ENCODE results near the gene TAF4.
"Not testable (repeated sequence)": the region's sequence is repeated elsewhere in the genome, so short reads cannot be mapped to it uniquely, and the experiment has no call there.

The TAF4 gene

DNA sequence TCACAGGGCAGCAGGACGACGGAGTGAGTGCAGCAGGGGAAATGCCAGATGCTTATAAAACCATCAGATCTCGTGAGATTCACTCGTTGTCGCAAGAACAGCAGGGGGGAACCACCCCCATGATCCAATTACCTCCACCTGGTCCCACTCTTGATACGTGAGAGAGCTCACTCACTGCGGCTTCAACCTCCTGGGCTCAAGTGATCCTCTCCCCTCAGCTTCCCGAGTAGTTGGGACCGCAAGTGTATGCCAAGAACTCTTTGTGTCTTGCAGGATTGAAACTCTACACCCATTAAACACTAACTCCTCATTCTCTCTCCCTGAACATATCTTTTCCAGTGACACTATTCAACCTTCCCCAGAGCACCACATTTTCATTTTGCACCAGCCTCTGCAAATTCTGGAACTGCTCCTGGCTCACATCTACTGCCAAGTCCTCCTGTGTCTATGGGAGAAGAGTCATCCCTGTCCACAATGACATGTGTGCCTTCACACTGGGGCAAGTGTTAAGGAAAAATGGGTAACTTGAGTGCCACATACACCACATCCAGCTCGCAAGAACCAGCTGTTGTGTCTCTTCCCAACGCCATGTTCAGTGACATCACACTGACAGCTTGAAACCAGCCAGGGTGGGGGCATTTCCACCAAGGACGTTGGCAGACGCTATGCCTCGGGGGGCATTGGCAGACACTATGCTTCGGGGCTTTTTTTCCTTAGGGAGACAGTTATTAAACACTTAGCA is 14.7 kb upstream of the TAF4 start:
- no peak for DNase-seq

GRCh38 chr20:62079166-62079565 is 13.5 kb upstream of the TAF4 start:
- no peak for DNase-seq

DNA sequence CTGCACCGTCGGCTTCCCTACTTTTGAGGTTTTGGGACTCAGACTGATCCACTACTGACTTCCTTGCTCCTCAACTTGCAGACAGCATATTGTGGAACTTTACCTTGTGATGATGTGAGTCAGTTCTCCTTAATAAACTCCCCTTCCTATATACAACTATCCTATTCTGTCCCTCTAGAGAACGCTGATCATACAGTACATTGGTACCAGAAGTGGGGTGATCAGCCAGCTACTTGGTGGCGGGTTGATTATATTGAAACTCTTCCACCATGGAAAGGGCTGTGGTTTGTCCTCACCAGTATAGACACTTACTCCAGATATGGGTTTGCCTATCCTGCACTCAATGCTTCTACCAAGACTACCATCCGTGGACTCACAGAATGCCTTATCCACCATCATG is 7.6 kb upstream of the TAF4 start:
- no peak for DNase-seq

DNA sequence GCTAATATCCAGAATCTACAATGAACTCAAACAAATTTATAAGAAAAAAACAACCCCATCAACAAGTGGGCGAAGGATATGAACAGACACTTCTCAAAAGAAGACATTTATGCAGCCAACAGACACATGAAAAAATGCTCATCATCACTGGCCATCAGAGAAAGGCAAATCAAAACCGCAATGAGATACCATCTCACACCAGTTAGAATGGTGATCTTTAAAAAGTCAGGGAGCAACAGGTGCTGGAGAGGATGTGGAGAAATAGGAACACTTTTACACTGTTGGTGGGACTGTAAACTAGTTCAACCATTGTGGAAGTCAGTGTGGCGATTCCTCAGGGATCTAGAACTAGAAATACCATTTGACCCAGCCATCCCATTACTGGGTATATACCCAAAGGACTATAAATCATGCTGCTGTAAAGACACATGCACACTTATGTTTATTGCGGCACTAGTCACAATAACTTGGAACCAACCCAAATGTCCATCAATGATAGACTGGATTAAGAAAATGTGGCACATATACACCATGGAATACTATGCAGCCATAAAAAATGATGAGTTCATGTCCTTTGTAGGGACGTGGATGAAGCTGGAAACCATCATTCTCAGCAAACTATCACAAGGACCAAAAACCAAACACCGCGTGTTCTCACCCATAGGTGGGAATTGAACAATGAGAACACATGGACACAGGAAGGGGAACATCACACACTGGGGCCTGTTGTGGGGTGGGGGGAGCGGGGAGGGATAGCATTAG is 6.2 kb upstream of the TAF4 start:
- not testable (repeated sequence) for DNase-seq

DNA sequence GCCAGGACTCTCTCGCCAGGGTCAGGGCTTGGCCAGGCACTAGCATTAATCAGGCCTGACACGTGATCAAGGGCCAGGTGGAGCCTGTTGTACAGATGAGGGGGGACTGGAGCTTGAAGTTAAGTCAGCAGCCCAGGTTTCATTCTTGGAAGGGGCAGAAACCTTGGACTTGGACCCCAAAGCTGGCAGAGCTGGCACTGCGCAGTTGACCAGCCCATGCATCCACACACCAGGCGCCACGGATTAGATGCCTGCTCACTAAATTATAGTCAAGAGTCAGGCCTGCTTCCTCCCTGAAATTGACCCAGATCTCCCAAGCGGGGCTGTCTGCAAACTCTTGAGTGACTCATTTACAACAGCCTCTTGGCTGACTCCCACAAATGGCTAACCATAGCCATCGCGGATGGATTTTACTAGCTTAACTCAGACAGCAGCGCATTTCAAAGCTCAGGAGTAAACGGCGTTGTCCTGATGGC is 4.1 kb upstream of the TAF4 start:
- DNase-seq = no peak

DNA sequence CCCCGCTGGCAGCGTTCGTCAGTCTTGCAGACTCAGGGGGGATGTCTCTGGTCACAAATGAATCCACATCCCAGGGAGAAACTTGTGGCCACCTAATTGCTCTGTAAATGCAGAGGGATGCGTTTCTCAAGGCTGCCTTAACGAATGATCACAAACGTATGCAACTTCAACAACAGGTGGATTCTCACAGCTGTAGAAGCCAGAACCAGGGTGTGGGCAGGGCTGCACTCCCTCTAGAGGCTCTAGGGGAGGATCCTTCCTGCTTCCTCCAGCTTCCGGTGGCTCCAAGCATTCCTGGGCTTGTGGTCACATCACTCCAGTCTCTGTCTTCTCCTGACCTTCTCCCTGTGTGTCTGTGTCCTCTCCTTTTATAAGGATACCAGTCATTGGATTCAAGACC is 3.3 kb upstream of the TAF4 start:
- DNase-seq = no peak

DNA sequence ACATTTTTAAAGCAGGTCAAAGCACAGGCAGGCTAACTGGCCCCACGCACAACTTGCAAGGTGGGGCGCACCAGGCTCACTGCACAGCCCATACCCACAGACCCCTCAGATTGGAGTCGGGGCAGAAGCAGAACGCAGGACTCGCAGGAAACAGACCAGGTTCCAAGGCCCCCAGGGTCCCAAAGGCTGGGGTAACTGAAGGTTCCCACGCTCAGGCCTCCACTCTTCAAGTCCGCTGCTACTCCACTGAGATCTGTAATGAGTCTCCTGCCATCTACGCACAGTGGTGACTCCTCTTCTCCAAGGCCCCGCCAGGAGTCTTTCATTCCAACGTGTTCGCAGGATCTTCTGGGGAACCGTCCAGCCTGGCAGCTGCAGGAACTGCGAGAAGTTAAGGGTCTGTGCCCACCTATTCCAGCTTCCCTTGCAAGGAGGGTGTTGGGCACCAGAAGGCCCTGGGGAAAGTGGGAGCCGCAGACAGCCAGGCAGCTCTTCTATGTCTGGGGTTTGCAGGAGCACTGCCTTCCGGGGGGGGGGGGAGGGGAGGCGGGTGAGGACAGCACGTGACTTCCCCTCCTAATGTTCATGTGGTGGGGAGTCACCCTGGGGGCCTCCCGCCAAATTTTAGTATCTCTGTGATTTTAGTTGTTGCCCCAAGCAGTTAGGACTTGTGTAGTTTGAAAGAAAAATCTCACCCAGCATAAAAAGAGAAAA is 2.0 kb upstream of the TAF4 start:
- DNase-seq = no peak

DNA sequence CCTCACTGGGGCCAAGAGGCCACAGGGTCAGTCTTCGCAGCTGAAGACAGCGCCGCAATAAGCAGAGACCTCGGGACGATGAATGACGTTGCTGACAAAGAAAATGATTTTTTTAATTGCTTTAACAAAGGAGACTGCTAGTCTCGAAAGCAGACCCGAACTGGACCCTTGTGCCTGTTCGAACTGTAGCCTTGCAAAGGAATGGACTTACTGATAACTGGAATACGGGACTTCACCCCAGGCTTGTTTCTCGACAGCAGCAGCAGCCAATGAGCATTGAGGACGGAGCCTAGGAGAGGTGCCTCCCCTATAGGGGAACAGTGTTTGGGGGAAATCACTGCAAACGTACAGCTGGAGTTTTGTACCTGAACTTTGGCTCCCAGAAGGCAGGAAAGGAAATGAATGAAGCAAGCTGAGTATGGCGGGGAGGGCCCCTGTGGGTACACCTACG is 1.3 kb upstream of the TAF4 start:
- DNase-seq = peak; percentile 43

DNA sequence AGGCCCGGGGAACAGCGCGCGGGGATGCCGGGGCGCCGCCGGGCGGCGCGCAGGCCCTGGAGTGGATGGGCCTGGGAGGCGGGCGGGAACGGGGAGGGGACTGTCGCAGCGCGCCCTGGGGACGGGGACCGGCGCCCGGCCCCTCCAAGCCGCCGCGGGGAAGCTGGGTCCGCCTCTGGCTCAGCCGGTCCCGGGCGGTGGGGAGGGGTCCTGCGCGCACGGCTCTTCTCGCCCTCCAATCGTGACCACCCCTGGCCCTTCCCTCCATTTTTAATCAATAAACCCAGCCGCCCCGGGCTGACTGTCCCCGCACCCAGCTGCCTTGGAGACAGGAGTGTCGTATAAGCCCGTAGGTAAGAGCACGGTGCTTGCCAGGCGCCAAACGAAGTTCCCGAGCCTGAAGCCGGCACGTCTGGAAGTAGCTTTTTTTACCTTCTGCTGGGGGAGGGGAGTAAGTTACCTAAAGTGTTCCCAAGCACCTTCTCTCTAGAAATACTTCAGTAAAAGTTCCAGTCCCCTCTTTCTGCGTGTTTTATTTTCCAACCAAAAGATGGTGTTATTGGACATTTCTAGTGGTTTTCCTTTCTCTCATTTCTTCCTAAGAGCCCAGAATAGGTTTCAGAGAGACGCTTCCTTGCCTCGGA is 780 bp upstream of the TAF4 start:
- DNase-seq = peak; percentile 52

GRCh38 chr20:62064770-62065673 is 659 bp downstream of the TAF4 start:
- DNase-seq = no peak

- no peak for DNase-seq
These were observed 1.5 kb downstream of the TAF4 start for GRCh38 chr20:62063981-62064769.

- no peak for DNase-seq
These were observed 2.2 kb downstream of the TAF4 start for GRCh38 chr20:62063315-62063980.

DNA sequence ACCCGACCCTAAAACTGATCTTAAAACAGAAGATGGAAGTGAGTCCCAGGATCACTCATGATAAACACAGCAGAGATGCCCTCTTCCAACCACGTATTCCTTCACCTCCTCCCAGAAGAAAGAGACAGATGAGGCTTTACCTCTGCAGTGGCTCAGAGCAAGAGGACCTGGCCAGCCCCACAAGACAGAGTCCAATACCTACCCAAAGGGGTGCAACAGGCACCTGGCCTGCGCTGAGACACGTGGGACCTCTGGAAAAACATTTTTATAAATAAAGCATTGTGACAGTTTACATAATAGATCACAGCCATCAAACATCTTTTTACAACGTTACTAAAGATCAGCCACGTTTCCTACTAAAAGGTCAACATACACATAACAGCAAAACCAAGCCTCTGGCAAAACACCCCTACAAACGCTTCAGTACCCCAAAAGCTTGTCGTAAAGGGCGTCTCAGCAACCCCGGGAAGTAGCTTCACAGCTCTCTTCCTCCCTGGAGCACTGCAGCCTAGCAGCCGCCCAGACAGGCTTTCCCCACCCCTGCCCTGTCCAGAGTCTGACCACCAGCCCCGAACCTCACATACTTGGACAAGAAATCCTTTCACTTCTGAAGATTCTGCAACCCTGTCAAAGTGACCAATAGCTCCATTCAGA is 2.9 kb downstream of the TAF4 start:
- DNase-seq = no peak

DNA sequence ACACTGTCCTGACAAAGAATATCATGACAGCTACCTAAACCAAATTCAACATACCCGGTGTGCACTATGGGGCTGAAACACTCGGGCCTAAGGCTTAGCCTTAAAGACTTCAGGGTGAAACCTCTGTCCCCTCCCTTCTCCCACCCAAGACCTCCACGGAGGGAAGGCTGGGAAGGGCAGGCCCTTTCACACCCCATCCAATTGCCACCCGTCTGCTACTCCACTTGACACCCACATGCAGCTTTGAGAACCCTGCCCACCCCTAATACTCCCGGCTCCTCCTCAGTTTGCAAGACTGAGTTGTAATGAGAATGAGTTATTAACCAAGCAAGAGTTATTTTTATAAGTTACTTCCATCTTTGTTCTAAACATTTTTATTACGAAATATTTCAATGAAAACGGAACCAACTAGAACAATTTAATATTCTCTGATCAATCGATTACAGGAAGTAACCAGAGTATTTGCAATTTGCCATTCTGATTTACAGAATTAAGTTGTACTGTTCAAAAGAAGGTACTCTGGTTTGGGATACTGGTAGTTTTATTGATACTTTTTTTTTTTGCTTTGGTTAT is 3.7 kb downstream of the TAF4 start:
- DNase-seq = no peak

DNA sequence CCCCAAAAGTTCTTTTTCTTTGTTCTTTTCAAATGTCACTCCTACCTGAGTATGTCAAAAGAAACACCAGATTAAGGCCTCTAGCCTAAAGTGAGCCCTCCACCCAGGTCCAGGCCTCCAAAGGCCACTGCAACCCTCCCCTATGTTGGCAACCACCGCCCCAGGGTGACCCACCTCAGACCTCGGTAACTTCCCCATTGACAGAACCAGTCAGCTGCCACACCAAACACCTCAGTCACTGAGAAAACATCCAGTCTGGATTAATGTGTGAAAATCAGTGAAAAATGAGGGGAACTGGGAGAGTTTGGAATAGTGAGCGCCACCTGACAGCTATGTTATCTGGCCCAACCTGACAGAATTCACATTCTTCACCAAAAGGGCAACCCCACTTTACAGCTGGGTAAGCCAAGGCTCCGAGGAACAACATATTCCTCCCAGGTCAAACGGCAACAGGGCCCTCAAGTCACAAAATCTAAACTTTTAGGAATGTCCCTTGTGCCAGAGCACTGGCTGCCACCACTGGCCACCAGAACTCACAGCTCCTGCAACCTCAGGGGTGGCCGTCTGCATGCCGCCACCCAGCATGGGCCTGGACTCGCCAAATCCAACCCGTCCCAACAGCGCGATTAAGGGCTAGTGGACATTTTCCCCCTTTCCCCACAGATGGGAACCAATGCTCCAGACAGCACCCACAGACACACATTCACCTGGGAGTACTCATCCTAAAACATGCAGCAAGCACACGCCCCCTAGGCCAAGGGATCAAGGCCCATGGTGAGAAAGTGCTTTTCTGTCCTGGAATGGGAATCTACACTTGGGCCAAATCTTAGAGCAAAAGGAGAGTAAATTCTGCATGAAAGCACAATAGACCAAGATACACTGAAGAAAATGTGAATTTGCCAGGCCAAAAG is 4.8 kb downstream of the TAF4 start:
- no peak for DNase-seq

GRCh38 chr20:62059920-62060630 is 5.6 kb downstream of the TAF4 start:
- DNase-seq = no peak

GRCh38 chr20:62059401-62059800 is 6.3 kb downstream of the TAF4 start:
- DNase-seq = no peak

GRCh38 chr20:62058941-62059340 is 6.7 kb downstream of the TAF4 start:
- no peak for DNase-seq

Measured in activated CD4-positive, alpha-beta T cell treated with anti-CD3 and anti-CD28 coated beads, Interleukin-2, Interleukin-6, amounts not matched to agents 100 ng/mL and 50 ng/mL, durations not matched to agents 16 hours and 8 hours (primary cell).